Renal cortex interstitium (tissue), 11 donors: ENCODE results near the gene MAP3K14. TPM values are rescaled to one million over a fixed set of nuclear protein-coding genes. Genes with fewer than 3 reads are reported as not detected.
"Not testable (repeated sequence)": the region's sequence is repeated elsewhere in the genome, so short reads cannot be mapped to it uniquely, and the experiment has no call there.

ENCODE experiments used
- DNase-seq, 11 donors: peaks; one replicate each; pipeline ENCODE4 v3.0.0-alpha.2; 2013; ENCODE audit warnings: low read depth in 9 of 11, low spot score in 4 of 11; ENCODE audit errors: extremely low read depth in 1 of 11
- polyA plus RNA-seq, 3 donors: library from polyadenylated mRNA; unstranded; fragments of 120-200 nt; gene quantifications; one replicate each; pipeline ENCODE4 v1.2.1, GENCODE V29; 2013; ENCODE audit not compliant: insufficient read length in 3 of 3

MAP3K14 gene
- polyA plus RNA-seq, 3 donors, result 4.5 to 7.7 (median 5.1) TPM

- DNase-seq, result no peak
Observed at GRCh38 chr17:45307290-45308015, 9.4 kb downstream of the MAP3K14 start.

GRCh38 chr17:45306623-45307022, 10.2 kb downstream of the MAP3K14 start:
- no peak for DNase-seq

GRCh38 chr17:45306094-45306493, 10.7 kb downstream of the MAP3K14 start:
- no peak for DNase-seq

GRCh38 chr17:45305530-45306087, 11.2 kb downstream of the MAP3K14 start:
- no peak for DNase-seq

- no peak for DNase-seq
Observed at GRCh38 chr17:45302649-45303173, 14.1 kb downstream of the MAP3K14 start.

- not testable (repeated sequence) for DNase-seq
Observed at GRCh38 chr17:45302220-45302619, 14.6 kb downstream of the MAP3K14 start.

GRCh38 chr17:45301674-45302073, 15.1 kb downstream of the MAP3K14 start:
- DNase-seq, result no peak

GRCh38 chr17:45300060-45300751, 16.6 kb downstream of the MAP3K14 start:
- DNase-seq, result no peak

GRCh38 chr17:45299361-45299760, 17.5 kb downstream of the MAP3K14 start:
- DNase-seq, result peak in 1 of 11 donors; percentile 46

- DNase-seq, result no peak
Observed at GRCh38 chr17:45298546-45299285, 18.1 kb downstream of the MAP3K14 start.

GRCh38 chr17:45296833-45297124, 20.0 kb downstream of the MAP3K14 start:
- DNase-seq, result no peak

GRCh38 chr17:45296003-45296832, 20.6 kb downstream of the MAP3K14 start:
- no peak for DNase-seq

- no peak for DNase-seq
Observed at GRCh38 chr17:45294506-45294905, 22.3 kb downstream of the MAP3K14 start.

GRCh38 chr17:45293413-45294211, 23.2 kb downstream of the MAP3K14 start:
- DNase-seq, result no peak

- DNase-seq, result no peak
Observed at GRCh38 chr17:45292696-45293412, 24.0 kb downstream of the MAP3K14 start.

- no peak for DNase-seq
Observed at GRCh38 chr17:45291171-45291805, 25.5 kb downstream of the MAP3K14 start.

- no peak for DNase-seq
Observed at GRCh38 chr17:45290269-45290765, 26.5 kb downstream of the MAP3K14 start.
